Upper lobe of left lung (tissue), 4 donors: Measurements from ENCODE around the gene ZNF318.

Experiments used
- CTCF ChIP-seq, 6 experiments: fragments of 450-650 bp in 4 of 6; fragments of 200-600 bp in 2 of 6; sonication (generic) in 2 of 6; IDR thresholded peaks; one replicate each; pipeline ENCODE4 v1.5.1; 2016 to 2019; ENCODE audit warnings: antibody characterized with exemption in 6 of 6
- EP300 ChIP-seq, 4 donors: sonication (generic); formaldehyde crosslinking; IDR thresholded peaks; one replicate each; pipeline ENCODE4 v1.5.1; 2017; ENCODE audit warnings: antibody characterized with exemption in 4 of 4, control low read depth in 2 of 4
- POLR2A ChIP-seq, 4 donors: fragments of 450-650 bp; IDR thresholded peaks; one replicate each; pipeline ENCODE4 v1.5.1; 2016 to 2017; ENCODE audit warnings: antibody characterized with exemption in 4 of 4, mild to moderate bottlenecking in 2 of 4
- POLR2AphosphoS5 ChIP-seq, 2 donors: sonication (generic); formaldehyde crosslinking; IDR thresholded peaks; one replicate each; pipeline ENCODE4 v1.5.1; 2017; ENCODE audit warnings: antibody characterized with exemption in 2 of 2

- TF ChIP-seq CTCF (IDR thresholded peaks at IDR 0.05) (no peak), POLR2A (IDR thresholded peaks at IDR 0.05) (no peak), EP300 (IDR thresholded peaks at IDR 0.05) (no peak), POLR2AphosphoS5 (IDR thresholded peaks at IDR 0.05) (no peak)
Observed at GRCh38 chr6:43286456-43286979, 82.9 kb downstream of the ZNF318 start.
